NT2/D1 (cell line): ENCODE measurements around the gene SKAP1.

ENCODE experiments used
- SUZ12 ChIP-seq: IDR thresholded peaks from 2 replicates; pipeline ENCODE4 v1.6.1; 2011; ENCODE audit not compliant: insufficient read length, insufficient read depth; ENCODE audit errors: extremely low read depth
- YY1 ChIP-seq: IDR thresholded peaks from 2 replicates; pipeline ENCODE4 v1.6.1; 2011; ENCODE audit not compliant: insufficient read length, insufficient read depth
- ZNF274 ChIP-seq: IDR thresholded peaks from 2 replicates; pipeline ENCODE4 v1.6.1; 2011; ENCODE audit warnings: mild to moderate bottlenecking, low read depth, low read length

DNA sequence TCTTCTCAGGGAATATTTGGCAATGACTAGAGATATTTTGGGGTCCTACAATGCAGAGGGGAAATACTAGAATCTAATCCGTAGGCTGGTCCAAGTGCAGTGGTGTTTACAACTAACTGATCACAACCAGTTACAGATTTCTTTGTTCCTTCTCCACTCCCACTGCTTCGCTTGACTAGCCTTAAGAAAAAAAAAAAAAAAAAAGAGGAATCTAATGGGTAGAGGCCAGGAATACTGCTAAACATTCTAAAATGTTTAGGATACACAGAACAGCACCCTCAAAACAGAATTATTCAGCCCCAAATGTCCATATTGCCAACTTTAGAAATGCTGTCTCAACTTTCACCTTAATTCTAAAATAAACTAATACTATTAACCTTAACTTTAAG, 49.0 kb upstream of the SKAP1 start:
- TF ChIP-seq SUZ12 (no peak), ZNF274 (no peak), YY1 (no peak)
